GM23338 (cell line): ENCODE results near the gene CCDC179.

Experiments used
- CREB1 ChIP-seq: fragments of 250-450 bp; sonication (Bioruptor Pico); IDR thresholded peaks from 2 replicates; pipeline ENCODE4 v1.5.0; 2020; ENCODE audit warnings: low read depth, mild to moderate bottlenecking, moderate library complexity
- CTCF ChIP-seq, 2 experiments: fragments of 200-600 bp in 1 of 2; sonication (generic) in 1 of 2; conservative IDR thresholded peaks; 2 replicates each; pipeline versions ENCODE4 v1.5.1 to v1.6.1; 2016 to 2017; ENCODE audit warnings: antibody characterized with exemption in 2 of 2, low read depth in 2 of 2, mild to moderate bottlenecking in 2 of 2, moderate library complexity in 1 of 2
- EZH2 ChIP-seq: fragments of 200-600 bp; sonication (generic); IDR thresholded peaks from one replicate; pipeline ENCODE4 v1.8.0; 2017; ENCODE audit warnings: antibody characterized with exemption, mild to moderate bottlenecking, low read depth; ENCODE audit not compliant: unreplicated experiment
- EZH2phosphoT487 ChIP-seq: fragments of 200-600 bp; sonication (generic); IDR thresholded peaks from one replicate; pipeline ENCODE4 v1.8.1; 2018; ENCODE audit warnings: antibody characterized with exemption; ENCODE audit not compliant: unreplicated experiment
- JUNB ChIP-seq: IDR thresholded peaks from one replicate; pipeline ENCODE4 v1.6.1; 2016; ENCODE audit warnings: antibody characterized with exemption; ENCODE audit not compliant: unreplicated experiment
- POLR2AphosphoS5 ChIP-seq: IDR thresholded peaks from 2 replicates; pipeline ENCODE4 v1.6.1; 2016; ENCODE audit warnings: antibody characterized with exemption, low read depth
- REST ChIP-seq: IDR thresholded peaks from one replicate; pipeline ENCODE4 v1.6.1; 2018; ENCODE audit warnings: antibody characterized with exemption; ENCODE audit not compliant: unreplicated experiment
- ZNF114 ChIP-seq: fragments of 250-450 bp; sonication (Bioruptor Pico); IDR thresholded peaks from 2 replicates; pipeline ENCODE4 v1.5.0; 2020; ENCODE audit warnings: mild to moderate bottlenecking, moderate library complexity
- ZNF331 ChIP-seq: fragments of 250-450 bp; sonication (Bioruptor Pico); IDR thresholded peaks from 2 replicates; pipeline ENCODE4 v1.5.0; 2020; ENCODE audit warnings: low read depth, mild to moderate bottlenecking, moderate library complexity
- TF ChIP-seq, protein P1 (sequence below): IDR thresholded peaks from 2 replicates; pipeline ENCODE4 v1.6.1; 2016; ENCODE audit warnings: antibody characterized with exemption

GRCh38 chr11:22879630-22880029 is 19.4 kb upstream of the CCDC179 start:
- no peak for TF ChIP-seq CTCF (conservative IDR thresholded peaks at IDR 0.05; ENCODE audit: low read depth in 2 of 2)
- no peak for TF ChIP-seq EZH2phosphoT487
- no peak for TF ChIP-seq EZH2
- no peak for TF ChIP-seq REST
- no peak for TF ChIP-seq POLR2AphosphoS5
- no peak for TF ChIP-seq JUNB
- no peak for TF ChIP-seq CREB1 (CRISPR knock-in tag)
- no peak for TF ChIP-seq ZNF331
- TF ChIP-seq, protein P1, sequence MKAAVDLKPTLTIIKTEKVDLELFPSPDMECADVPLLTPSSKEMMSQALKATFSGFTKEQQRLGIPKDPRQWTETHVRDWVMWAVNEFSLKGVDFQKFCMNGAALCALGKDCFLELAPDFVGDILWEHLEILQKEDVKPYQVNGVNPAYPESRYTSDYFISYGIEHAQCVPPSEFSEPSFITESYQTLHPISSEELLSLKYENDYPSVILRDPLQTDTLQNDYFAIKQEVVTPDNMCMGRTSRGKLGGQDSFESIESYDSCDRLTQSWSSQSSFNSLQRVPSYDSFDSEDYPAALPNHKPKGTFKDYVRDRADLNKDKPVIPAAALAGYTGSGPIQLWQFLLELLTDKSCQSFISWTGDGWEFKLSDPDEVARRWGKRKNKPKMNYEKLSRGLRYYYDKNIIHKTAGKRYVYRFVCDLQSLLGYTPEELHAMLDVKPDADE = no peak
- TF ChIP-seq ZNF114 (CRISPR knock-in tag) = no peak
